HEK293 (cell line): ENCODE data around the gene RRP1B.

Source experiments
- IKZF3 ChIP-seq: fragments of 450-650 bp; IDR thresholded peaks from 2 replicates; pipeline ENCODE4 v1.5.0; 2018; ENCODE audit warnings: missing biosample characterization, mild to moderate bottlenecking, missing genetic modification characterization, moderate library complexity
- ZNF133 ChIP-seq: fragments of 450-650 bp; formaldehyde crosslinking; IDR thresholded peaks from 2 replicates; pipeline ENCODE4 v1.5.1; 2016; ENCODE audit warnings: missing biosample characterization, missing genetic modification characterization
- ZNF514 ChIP-seq: fragments of 450-650 bp; formaldehyde crosslinking; IDR thresholded peaks from 2 replicates; pipeline ENCODE4 v1.5.1; 2016; ENCODE audit warnings: missing biosample characterization, missing genetic modification characterization
- ZSCAN5A ChIP-seq: fragments of 450-650 bp; formaldehyde crosslinking; IDR thresholded peaks from 2 replicates; pipeline ENCODE4 v1.5.1; 2016; ENCODE audit warnings: missing biosample characterization, missing genetic modification characterization
- TF ChIP-seq, protein P1 (sequence below): fragments of 450-650 bp; formaldehyde crosslinking; IDR thresholded peaks from 2 replicates; pipeline ENCODE4 v1.5.1; 2016; ENCODE audit warnings: missing biosample characterization, missing genetic modification characterization
- TF ChIP-seq, protein P2 (sequence below): fragments of 450-650 bp; formaldehyde crosslinking; optimal IDR thresholded peaks from 2 replicates; pipeline ENCODE3; 2016; ENCODE audit warnings: missing biosample characterization, mild to moderate bottlenecking, missing genetic modification characterization

- TF ChIP-seq, protein P1, sequence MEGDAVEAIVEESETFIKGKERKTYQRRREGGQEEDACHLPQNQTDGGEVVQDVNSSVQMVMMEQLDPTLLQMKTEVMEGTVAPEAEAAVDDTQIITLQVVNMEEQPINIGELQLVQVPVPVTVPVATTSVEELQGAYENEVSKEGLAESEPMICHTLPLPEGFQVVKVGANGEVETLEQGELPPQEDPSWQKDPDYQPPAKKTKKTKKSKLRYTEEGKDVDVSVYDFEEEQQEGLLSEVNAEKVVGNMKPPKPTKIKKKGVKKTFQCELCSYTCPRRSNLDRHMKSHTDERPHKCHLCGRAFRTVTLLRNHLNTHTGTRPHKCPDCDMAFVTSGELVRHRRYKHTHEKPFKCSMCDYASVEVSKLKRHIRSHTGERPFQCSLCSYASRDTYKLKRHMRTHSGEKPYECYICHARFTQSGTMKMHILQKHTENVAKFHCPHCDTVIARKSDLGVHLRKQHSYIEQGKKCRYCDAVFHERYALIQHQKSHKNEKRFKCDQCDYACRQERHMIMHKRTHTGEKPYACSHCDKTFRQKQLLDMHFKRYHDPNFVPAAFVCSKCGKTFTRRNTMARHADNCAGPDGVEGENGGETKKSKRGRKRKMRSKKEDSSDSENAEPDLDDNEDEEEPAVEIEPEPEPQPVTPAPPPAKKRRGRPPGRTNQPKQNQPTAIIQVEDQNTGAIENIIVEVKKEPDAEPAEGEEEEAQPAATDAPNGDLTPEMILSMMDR (tag by site-specific recombination): no peak
- TF ChIP-seq, protein P2, sequence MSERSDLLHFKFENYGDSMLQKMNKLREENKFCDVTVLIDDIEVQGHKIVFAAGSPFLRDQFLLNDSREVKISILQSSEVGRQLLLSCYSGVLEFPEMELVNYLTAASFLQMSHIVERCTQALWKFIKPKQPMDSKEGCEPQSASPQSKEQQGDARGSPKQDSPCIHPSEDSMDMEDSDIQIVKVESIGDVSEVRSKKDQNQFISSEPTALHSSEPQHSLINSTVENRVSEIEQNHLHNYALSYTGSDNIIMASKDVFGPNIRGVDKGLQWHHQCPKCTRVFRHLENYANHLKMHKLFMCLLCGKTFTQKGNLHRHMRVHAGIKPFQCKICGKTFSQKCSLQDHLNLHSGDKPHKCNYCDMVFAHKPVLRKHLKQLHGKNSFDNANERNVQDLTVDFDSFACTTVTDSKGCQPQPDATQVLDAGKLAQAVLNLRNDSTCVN (tag by site-specific recombination): no peak
- no peak for TF ChIP-seq ZNF514 (tag by site-specific recombination)
- TF ChIP-seq ZSCAN5A: no peak
- TF ChIP-seq ZNF133 (tag by site-specific recombination): no peak
- TF ChIP-seq IKZF3 (tag by site-specific recombination): no peak
Measured at GRCh38 chr21:43733529-43734071, 74.2 kb downstream of the RRP1B start.
